Measurements from ENCODE around the gene CFAP73. TPM values are rescaled to one million over a fixed set of nuclear protein-coding genes. Genes with fewer than 3 reads are reported as not detected.

CFAP73 gene
- polyA plus RNA-seq, 1 of the 3 experiments (the other 2 are of a cell fraction): not detected

- Histone ChIP-seq H4K20me1 (ENCODE audit: insufficient read depth) (no peaks in the 10 kb centered on the region), H3K79me2 (ENCODE audit: insufficient read depth) (no peaks in the 10 kb centered on the region), H3K9me2 (no peaks in the 10 kb centered on the region), H3F3A (replicated peaks; ENCODE audit: insufficient read depth) (no peaks in the 10 kb centered on the region), H3K4me3 (ENCODE audit: low read depth in 2 of 2, low read length in 1 of 2) (no peak overlapping the region), H3K36me3 (replicated peaks in 1 of 2; ENCODE audit: control insufficient read depth in 1 of 2, insufficient read depth in 2 of 2, low read length in 1 of 2) (no peaks in the 10 kb centered on the region), H3K27me3 (ENCODE audit: insufficient read depth) (no peaks in the 10 kb centered on the region), H3K9me3 (no peaks in the 10 kb centered on the region), H3K4me2 (no peak overlapping the region), H3K9ac (no peak overlapping the region), H3K4me1 (ENCODE audit: control insufficient read depth in 1 of 2, insufficient read depth in 2 of 2, low read depth in 1 of 2, low read length in 1 of 2) (peaks cover 0 to 16% of the 10 kb centered on the region in 2 experiments; a peak in 1 of 4 replicates), H3K27ac (ENCODE audit: low read depth in 2 of 2, low read length in 1 of 2) (no peak overlapping the region), H2AFZ (ENCODE audit: low read depth) (no peak overlapping the region)
- ChIA-PET CTCF (interaction anchor here (1.1 to 4.5 kb wide), 3 partner anchors 33 to 73 kb away, joined by 3 to 19 read pairs (median 9); partner anchors contain the start of gene RASAL1), POLR2A (no interaction called here)
- 71% methylated on average over 9 of the region's 10 CpGs for WGBS (ENCODE audit: low lambda C conversion rate)
- no peak for TF ChIP-seq USF1 (IDR thresholded peaks at IDR 0.05; ENCODE audit: borderline replicate concordance, low read depth)
- TF ChIP-seq TEAD4 (IDR thresholded peaks at IDR 0.05; ENCODE audit: borderline replicate concordance, insufficient read depth): no peak
- TF ChIP-seq, protein P1, sequence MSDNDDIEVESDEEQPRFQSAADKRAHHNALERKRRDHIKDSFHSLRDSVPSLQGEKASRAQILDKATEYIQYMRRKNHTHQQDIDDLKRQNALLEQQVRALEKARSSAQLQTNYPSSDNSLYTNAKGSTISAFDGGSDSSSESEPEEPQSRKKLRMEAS (IDR thresholded peaks at IDR 0.05; ENCODE audit: low read depth): no peak
- TF ChIP-seq YY1 (IDR thresholded peaks at IDR 0.05; ENCODE audit: low read depth): no peak
- TF ChIP-seq TAF1 (IDR thresholded peaks at IDR 0.05; ENCODE audit: borderline replicate concordance, low read depth, low read length): no peak
- TF ChIP-seq GABPA (IDR thresholded peaks at IDR 0.05; ENCODE audit: low read depth): no peak
- TF ChIP-seq TCF12 (IDR thresholded peaks at IDR 0.05): no peak
- no peak for DNase-seq
Measured at GRCh38 chr12:113101751-113102150, 47.8 kb upstream of the CFAP73 start.

DNA sequence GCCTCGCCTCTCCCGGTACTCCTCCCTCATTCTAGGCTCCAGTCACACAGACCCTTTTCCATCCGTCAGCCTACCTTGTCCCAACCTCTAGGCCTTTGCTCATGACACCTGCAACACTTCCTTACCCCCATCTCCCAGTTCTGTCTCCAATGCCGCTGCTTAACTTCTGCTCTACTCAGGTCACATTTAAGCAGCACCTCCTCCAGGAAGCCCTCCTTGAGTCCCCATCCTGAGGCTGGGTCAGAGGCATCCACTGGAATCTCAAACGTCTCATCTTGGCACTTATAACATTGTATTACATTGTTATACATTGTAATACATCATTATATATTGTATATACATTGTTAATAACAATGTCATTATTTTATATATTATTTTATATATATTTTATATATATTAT, 46.7 kb upstream of the CFAP73 start:
- POLR2A ChIA-PET: interaction anchor here (1.2 kb wide), 1 partner anchor 74 kb away, joined by 3 read pairs; no protein-coding TSS in a partner anchor
- Histone ChIP-seq H3K9me3 (no peaks in the 10 kb centered on the region), H3K9me2 (no peaks in the 10 kb centered on the region), H3F3A (replicated peaks; ENCODE audit: insufficient read depth) (no peaks in the 10 kb centered on the region), H3K36me3 (replicated peaks in 1 of 2; ENCODE audit: control insufficient read depth in 1 of 2, insufficient read depth in 2 of 2, low read length in 1 of 2) (no peaks in the 10 kb centered on the region), H3K27me3 (ENCODE audit: insufficient read depth) (no peaks in the 10 kb centered on the region), H3K79me2 (ENCODE audit: insufficient read depth) (no peaks in the 10 kb centered on the region), H3K27ac (ENCODE audit: low read depth in 2 of 2, low read length in 1 of 2) (no peak overlapping the region), H3K4me3 (ENCODE audit: low read depth in 2 of 2, low read length in 1 of 2) (no peak overlapping the region), H2AFZ (ENCODE audit: low read depth) (no peak overlapping the region), H3K4me2 (no peak overlapping the region), H4K20me1 (ENCODE audit: insufficient read depth) (no peaks in the 10 kb centered on the region), H3K9ac (no peak overlapping the region), H3K4me1 (ENCODE audit: control insufficient read depth in 1 of 2, insufficient read depth in 2 of 2, low read depth in 1 of 2, low read length in 1 of 2) (peaks cover 0 to 9% of the 10 kb centered on the region in 2 experiments; a peak in 1 of 4 replicates)
- WGBS (ENCODE audit: low lambda C conversion rate): 73% methylated on average over 5 of the region's 5 CpGs
- CTCF ChIA-PET: interaction anchor here (1.4 to 2.0 kb wide), 2 partner anchors 50 to 72 kb away, joined by 5 to 7 read pairs; no protein-coding TSS in a partner anchor
- DNase-seq: no peak
- TF ChIP-seq FOXJ3 (CRISPR knock-in tag; IDR thresholded peaks at IDR 0.05) (no peak), SIN3A (IDR thresholded peaks at IDR 0.05; ENCODE audit: borderline replicate concordance, low read depth, low read length) (no peak), FOXM1 (IDR thresholded peaks at IDR 0.05; ENCODE audit: low read depth) (no peak), POLR2AphosphoS5 (IDR thresholded peaks at IDR 0.05; ENCODE audit: low read depth, low read length) (no peak), YY1 (IDR thresholded peaks at IDR 0.05; ENCODE audit: low read depth) (no peak), GATA2 (CRISPR knock-in tag; IDR thresholded peaks at IDR 0.05) (no peak), SMC3 (IDR thresholded peaks at IDR 0.05; ENCODE audit: low read depth, low read length) (no peak), FOSL2 (IDR thresholded peaks at IDR 0.05; ENCODE audit: borderline replicate concordance, low read depth) (no peak), CTCF (IDR thresholded peaks at IDR 0.05) (no peak), TCF12 (IDR thresholded peaks at IDR 0.05) (no peak)
- TF ChIP-seq, protein P2, sequence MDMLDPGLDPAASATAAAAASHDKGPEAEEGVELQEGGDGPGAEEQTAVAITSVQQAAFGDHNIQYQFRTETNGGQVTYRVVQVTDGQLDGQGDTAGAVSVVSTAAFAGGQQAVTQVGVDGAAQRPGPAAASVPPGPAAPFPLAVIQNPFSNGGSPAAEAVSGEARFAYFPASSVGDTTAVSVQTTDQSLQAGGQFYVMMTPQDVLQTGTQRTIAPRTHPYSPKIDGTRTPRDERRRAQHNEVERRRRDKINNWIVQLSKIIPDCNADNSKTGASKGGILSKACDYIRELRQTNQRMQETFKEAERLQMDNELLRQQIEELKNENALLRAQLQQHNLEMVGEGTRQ (IDR thresholded peaks at IDR 0.05; ENCODE audit: borderline replicate concordance, low read depth, low read length): no peak
- TF ChIP-seq, protein P3, sequence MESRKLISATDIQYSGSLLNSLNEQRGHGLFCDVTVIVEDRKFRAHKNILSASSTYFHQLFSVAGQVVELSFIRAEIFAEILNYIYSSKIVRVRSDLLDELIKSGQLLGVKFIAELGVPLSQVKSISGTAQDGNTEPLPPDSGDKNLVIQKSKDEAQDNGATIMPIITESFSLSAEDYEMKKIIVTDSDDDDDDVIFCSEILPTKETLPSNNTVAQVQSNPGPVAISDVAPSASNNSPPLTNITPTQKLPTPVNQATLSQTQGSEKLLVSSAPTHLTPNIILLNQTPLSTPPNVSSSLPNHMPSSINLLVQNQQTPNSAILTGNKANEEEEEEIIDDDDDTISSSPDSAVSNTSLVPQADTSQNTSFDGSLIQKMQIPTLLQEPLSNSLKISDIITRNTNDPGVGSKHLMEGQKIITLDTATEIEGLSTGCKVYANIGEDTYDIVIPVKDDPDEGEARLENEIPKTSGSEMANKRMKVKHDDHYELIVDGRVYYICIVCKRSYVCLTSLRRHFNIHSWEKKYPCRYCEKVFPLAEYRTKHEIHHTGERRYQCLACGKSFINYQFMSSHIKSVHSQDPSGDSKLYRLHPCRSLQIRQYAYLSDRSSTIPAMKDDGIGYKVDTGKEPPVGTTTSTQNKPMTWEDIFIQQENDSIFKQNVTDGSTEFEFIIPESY (IDR thresholded peaks at IDR 0.05; ENCODE audit: borderline replicate concordance, low read depth): no peak
- TF ChIP-seq, protein P4, sequence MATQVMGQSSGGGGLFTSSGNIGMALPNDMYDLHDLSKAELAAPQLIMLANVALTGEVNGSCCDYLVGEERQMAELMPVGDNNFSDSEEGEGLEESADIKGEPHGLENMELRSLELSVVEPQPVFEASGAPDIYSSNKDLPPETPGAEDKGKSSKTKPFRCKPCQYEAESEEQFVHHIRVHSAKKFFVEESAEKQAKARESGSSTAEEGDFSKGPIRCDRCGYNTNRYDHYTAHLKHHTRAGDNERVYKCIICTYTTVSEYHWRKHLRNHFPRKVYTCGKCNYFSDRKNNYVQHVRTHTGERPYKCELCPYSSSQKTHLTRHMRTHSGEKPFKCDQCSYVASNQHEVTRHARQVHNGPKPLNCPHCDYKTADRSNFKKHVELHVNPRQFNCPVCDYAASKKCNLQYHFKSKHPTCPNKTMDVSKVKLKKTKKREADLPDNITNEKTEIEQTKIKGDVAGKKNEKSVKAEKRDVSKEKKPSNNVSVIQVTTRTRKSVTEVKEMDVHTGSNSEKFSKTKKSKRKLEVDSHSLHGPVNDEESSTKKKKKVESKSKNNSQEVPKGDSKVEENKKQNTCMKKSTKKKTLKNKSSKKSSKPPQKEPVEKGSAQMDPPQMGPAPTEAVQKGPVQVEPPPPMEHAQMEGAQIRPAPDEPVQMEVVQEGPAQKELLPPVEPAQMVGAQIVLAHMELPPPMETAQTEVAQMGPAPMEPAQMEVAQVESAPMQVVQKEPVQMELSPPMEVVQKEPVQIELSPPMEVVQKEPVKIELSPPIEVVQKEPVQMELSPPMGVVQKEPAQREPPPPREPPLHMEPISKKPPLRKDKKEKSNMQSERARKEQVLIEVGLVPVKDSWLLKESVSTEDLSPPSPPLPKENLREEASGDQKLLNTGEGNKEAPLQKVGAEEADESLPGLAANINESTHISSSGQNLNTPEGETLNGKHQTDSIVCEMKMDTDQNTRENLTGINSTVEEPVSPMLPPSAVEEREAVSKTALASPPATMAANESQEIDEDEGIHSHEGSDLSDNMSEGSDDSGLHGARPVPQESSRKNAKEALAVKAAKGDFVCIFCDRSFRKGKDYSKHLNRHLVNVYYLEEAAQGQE (IDR thresholded peaks at IDR 0.05; ENCODE audit: low read depth, low read length): no peak

Measured in SK-N-SH (cell line).